Measurements from ENCODE around the gene SPEN.

GRCh38 chr1:15954316-15954715, 106.8 kb downstream of the SPEN start:
- no peak for TF ChIP-seq POLR2AphosphoS5 (IDR thresholded peaks at IDR 0.05; ENCODE audit: borderline replicate concordance, low read depth, low read length)
- no peak for TF ChIP-seq EZH2 (IDR thresholded peaks at IDR 0.05)
